A673 (cell line): ENCODE measurements around the gene TMOD2.

Experiments
- CTCF ChIP-seq: fragments of 300-800, 200-600 bp; sonication (generic); conservative IDR thresholded peaks from 2 replicates; pipeline ENCODE4 v1.5.1; 2017; ENCODE audit warnings: low read depth, mild to moderate bottlenecking, antibody characterized with exemption, low read length, moderate library complexity, mixed read lengths
- EZH2 ChIP-seq: fragments of 200-600 bp; sonication (generic); IDR thresholded peaks from 2 replicates; pipeline ENCODE4 v1.6.1; 2017; ENCODE audit warnings: borderline replicate concordance, low read depth, mild to moderate bottlenecking, mixed read lengths, antibody characterized with exemption, low read length; ENCODE audit not compliant: poor library complexity, severe bottlenecking

- TF ChIP-seq CTCF, result no peak
- no peak for TF ChIP-seq EZH2
These were observed at the start of gene TMOD2 for GRCh38 chr15:51750792-51751696.
